NB4 (cell line): ENCODE data around the gene DPYSL4.

Experiments used
- DNase-seq: peaks from one replicate; pipeline ENCODE4 v3.0.0; 2010; ENCODE audit warnings: low read depth
- H3K4me3 ChIP-seq: one replicate; pipeline ENCODE4 v1.5.1; 2011; ENCODE audit warnings: mild to moderate bottlenecking, low read depth, low read length, moderate library complexity
- CTCF ChIP-seq: IDR thresholded peaks from one replicate; pipeline ENCODE4 v1.5.1; 2012; ENCODE audit warnings: low read depth, low read length
- MAX ChIP-seq: IDR thresholded peaks from 2 replicates; pipeline ENCODE4 v1.6.1; 2011; ENCODE audit warnings: low read depth, low read length
- MYC ChIP-seq: IDR thresholded peaks from 2 replicates; pipeline ENCODE4 v1.6.1; 2011; ENCODE audit warnings: low read depth, low read length
- POLR2A ChIP-seq: IDR thresholded peaks from 2 replicates; pipeline ENCODE4 v1.6.1; 2011; ENCODE audit warnings: mild to moderate bottlenecking; ENCODE audit not compliant: insufficient read length; ENCODE audit errors: extremely low read depth

Gene DPYSL4

DNA sequence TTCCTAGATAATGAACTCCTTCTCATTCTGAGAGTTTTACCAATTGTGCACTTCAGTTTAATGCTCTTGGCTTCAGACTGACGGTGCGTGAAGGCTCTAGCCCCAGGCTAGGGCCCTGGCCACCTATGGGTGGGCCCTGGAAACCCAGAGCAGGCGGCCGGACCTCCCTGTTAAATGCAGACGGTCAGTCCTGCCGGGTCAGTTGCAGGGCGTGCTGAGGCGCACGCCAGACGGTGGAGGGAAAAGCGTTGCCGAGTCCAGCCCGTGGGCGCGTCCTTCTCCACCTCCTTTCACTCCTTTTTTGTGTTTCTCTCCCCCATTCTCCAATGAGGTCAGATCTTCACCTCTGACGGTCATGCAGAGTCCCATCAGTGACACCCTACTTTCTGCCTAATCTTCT lies 2.3 kb downstream of the DPYSL4 start:
- TF ChIP-seq CTCF, result no peak
- TF ChIP-seq MAX, result no peak
- TF ChIP-seq POLR2A, result no peak
- no peak for TF ChIP-seq MYC
- DNase-seq, result no peak
- no peak overlapping the region for H3K4me3 ChIP-seq

DNA sequence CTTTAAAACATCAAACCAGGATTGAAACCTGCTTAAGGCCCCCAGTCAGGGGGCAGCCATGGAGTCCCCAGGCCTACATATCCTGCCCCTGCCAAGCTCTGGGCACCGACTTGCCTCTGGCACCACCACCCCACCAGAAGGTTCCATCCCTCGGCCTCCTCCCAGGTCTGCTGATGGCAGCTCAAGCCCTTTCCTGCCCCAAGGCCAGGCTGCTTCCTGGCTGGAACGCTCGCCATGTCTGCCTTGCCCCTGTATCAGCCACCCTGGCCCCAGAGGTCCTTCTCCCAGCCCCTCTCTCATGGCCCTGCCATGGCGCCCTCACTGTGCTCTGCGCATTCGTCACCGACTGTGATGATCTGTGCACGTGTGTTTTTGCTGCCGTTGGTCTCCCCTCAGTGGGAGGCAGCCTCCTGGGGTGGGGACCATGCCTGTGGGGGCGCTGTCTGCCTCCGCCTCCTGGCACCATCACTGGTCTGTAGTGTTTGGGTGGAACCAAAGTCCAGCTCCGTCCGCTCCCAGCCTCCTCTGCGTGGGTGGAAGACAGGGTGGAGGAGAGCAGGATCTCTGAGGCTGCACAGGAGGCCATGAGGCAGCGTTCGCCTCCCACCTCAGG lies 3.2 kb downstream of the DPYSL4 start:
- H3K4me3 ChIP-seq, result no peak overlapping the region
- DNase-seq, result no peak
- TF ChIP-seq MYC, result no peak
- no peak for TF ChIP-seq MAX
- TF ChIP-seq POLR2A, result no peak
- no peak for TF ChIP-seq CTCF

DNA sequence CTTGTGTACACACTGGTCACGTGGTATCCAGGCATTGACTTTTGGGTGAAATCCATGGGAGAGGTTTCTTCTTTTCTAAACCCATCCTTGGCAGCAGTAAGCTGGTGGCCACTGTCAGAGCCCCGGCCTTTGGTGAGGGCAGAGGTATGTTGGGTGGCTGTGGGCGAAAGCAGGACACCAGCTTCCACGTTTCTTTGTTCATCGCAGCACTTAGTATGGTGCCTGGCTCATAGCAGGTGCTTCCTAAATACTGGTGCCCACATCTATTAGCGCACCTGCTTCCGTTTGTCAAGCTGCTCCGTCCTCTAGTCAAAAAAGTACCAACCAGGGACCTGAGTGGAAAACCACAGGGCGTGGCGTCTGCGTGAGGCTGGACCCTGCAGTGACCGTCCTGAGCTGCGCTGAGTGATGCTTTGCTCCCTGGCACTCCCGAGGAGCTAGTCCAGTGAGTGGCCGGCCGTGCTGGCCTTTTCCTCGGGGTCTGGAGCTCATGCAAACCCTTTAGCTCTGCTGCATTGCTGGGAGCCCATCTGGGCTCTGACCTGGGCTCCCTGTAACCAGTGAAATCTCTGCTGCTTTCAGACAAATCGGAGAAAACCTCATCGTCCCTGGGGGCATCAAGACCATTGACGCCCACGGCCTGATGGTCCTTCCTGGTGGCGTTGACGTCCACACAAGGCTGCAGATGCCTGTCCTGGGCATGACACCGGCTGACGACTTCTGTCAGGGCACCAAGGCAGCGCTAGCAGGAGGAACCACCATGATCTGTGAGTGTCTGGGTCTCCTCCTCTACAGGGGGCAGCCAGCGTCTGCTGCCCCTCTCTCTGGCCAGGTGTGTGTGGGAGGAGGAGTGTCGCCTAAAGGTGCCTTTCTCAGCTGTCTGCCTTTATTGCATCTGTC lies 5.6 kb downstream of the DPYSL4 start:
- DNase-seq, result no peak
- TF ChIP-seq CTCF (no peak), MAX (no peak), MYC (no peak), POLR2A (no peak)
- H3K4me3 ChIP-seq, result no peak overlapping the region

DNA sequence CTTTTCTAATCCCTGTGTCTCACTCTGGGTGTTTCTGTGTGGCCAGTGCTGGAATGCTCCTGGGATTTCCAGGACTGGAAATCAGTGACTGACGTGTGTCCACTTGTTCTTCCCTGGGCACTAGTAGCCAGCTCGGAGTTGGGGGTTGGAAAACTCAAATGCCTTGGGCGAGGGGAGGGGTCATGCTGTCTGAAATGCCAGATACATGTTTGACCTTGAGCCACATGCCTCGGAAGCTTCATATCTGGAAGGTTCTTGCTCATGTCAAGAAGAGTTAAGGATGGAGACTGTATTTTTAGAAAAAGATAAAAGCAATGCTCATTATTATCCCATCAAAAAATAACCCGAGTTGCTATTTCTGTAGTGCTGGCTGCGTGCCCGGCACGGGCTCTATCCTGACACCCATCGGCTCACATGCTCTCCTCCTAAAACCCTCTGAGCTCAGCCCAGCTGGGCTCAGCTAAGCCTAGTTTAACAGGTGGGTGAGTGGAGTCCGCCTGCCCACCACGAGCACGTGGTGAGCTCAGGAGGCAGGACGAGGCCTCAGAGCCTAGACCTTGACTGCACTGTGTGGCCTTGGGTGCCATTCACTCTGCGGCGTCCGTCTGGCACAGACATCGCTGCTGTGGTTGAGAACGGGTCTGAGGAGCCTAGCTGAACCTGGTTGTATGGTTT lies 6.4 kb downstream of the DPYSL4 start:
- no peak overlapping the region for H3K4me3 ChIP-seq
- TF ChIP-seq POLR2A (no peak), MAX (no peak), MYC (no peak), CTCF (no peak)
- DNase-seq, result no peak

- no peak overlapping the region for H3K4me3 ChIP-seq
- TF ChIP-seq CTCF (no peak), MYC (no peak), POLR2A (no peak), MAX (no peak)
- DNase-seq, result peak; percentile 52
Measured at GRCh38 chr10:132193907-132194552, 7.3 kb downstream of the DPYSL4 start.
